ENCODE data around the gene BCR.

DNA sequence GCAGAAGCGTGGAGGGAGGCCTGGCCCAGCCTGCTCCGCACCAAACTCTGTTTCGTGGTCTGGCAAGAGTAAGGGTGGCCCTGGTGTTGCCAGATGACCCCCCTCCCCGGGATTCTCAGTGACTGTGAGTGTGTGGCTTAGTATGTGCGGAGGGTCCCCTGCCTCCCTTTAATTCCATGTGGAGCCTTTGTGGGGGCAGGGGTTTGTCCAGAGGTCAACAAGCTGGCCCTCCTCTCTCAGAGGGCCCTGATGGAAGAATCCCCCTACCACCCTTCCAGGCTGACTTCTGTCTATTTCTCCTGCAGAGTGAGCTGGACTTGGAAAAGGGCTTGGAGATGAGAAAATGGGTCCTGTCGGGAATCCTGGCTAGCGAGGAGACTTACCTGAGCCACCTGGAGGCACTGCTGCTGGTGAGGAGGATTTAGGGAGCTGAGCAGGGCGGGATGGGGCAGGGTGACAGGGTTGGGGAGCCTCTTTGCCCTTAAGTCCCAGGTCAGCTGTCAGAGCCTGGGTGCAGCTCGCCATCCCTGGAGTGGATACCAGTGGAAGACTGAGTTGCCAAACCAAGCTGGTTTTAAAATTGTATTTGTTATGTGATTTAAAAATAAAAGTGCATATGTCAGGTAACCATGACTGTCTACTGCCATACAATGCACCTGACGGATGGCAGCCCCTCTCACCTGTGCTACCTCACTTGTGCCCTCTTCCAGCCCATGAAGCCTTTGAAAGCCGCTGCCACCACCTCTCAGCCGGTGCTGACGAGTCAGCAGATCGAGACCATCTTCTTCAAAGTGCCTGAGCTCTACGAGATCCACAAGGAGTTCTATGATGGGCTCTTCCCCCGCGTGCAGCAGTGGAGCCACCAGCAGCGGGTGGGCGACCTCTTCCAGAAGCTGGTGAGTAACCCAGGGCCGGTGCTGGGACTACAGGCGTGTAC lies 80.6 kb downstream of the BCR start:
- TF ChIP-seq POLR2A (IDR thresholded peaks at IDR 0.05; ENCODE audit: low read depth, low read length), result no peak
- TF ChIP-seq CTCF (conservative IDR thresholded peaks at IDR 0.05; ENCODE audit: low read depth, low read length), result no peak
- no peak for TF ChIP-seq BHLHE40 (IDR thresholded peaks at IDR 0.05; ENCODE audit: low read depth, low read length)
- no peak for TF ChIP-seq SMC3 (IDR thresholded peaks at IDR 0.05; ENCODE audit: low read depth, low read length)
- TF ChIP-seq CEBPB (IDR thresholded peaks at IDR 0.05; ENCODE audit: low read depth, low read length), result no peak
- TF ChIP-seq, protein P1, sequence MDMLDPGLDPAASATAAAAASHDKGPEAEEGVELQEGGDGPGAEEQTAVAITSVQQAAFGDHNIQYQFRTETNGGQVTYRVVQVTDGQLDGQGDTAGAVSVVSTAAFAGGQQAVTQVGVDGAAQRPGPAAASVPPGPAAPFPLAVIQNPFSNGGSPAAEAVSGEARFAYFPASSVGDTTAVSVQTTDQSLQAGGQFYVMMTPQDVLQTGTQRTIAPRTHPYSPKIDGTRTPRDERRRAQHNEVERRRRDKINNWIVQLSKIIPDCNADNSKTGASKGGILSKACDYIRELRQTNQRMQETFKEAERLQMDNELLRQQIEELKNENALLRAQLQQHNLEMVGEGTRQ (IDR thresholded peaks at IDR 0.05; ENCODE audit: low read depth, low read length), result no peak
- TF ChIP-seq MAFK (IDR thresholded peaks at IDR 0.05; ENCODE audit: low read depth, low read length), result no peak; the same call in 1 of the 2 replicates
- no peak for TF ChIP-seq NFE2L2 (IDR thresholded peaks at IDR 0.05; ENCODE audit: low read depth, low read length)
- TF ChIP-seq RFX5 (IDR thresholded peaks at IDR 0.05; ENCODE audit: low read depth, low read length), result no peak
- TF ChIP-seq CHD1 (IDR thresholded peaks at IDR 0.05; ENCODE audit: low read depth, low read length), result no peak
- no peak for TF ChIP-seq RAD21 (IDR thresholded peaks at IDR 0.05; ENCODE audit: low read length)
- no peak for TF ChIP-seq MXI1 (IDR thresholded peaks at IDR 0.05; ENCODE audit: borderline replicate concordance, low read depth, low read length)
- TF ChIP-seq RCOR1 (IDR thresholded peaks at IDR 0.05; ENCODE audit: insufficient replicate concordance, low read length), result no peak
- TF ChIP-seq, protein P2, sequence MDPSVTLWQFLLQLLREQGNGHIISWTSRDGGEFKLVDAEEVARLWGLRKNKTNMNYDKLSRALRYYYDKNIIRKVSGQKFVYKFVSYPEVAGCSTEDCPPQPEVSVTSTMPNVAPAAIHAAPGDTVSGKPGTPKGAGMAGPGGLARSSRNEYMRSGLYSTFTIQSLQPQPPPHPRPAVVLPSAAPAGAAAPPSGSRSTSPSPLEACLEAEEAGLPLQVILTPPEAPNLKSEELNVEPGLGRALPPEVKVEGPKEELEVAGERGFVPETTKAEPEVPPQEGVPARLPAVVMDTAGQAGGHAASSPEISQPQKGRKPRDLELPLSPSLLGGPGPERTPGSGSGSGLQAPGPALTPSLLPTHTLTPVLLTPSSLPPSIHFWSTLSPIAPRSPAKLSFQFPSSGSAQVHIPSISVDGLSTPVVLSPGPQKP (IDR thresholded peaks at IDR 0.05; ENCODE audit: borderline replicate concordance, low read depth, low read length), result no peak

All from IMR-90 (cell line).